ENCODE data around the gene RPL3.

DNA sequence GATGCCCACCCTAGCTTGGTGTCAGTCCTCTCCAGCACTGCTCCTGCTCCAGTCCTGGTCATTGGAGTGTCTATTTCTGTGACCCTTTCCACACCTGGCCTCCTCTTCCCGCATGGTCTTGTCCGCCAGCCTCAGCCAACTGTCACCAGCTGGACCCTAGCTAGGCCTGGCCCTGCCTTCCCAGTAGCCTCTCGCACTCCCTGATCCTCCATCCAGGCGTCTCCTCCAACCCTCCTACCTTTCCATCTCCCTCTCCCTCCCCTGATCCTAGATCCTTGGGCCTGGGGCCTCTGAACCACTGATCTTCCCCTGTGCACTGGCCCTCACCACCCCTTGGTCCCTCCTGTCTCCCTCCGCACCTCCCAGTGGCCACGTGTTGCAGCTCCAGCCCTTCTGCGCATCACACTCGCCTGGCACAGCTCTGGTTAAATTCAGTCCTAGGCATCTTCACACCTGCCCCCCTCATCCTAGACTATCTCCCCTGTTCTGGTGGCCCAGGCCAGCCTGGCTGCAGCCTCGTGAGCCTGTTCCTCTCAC, 40.3 kb upstream of the RPL3 start:
- TF ChIP-seq, protein P1, sequence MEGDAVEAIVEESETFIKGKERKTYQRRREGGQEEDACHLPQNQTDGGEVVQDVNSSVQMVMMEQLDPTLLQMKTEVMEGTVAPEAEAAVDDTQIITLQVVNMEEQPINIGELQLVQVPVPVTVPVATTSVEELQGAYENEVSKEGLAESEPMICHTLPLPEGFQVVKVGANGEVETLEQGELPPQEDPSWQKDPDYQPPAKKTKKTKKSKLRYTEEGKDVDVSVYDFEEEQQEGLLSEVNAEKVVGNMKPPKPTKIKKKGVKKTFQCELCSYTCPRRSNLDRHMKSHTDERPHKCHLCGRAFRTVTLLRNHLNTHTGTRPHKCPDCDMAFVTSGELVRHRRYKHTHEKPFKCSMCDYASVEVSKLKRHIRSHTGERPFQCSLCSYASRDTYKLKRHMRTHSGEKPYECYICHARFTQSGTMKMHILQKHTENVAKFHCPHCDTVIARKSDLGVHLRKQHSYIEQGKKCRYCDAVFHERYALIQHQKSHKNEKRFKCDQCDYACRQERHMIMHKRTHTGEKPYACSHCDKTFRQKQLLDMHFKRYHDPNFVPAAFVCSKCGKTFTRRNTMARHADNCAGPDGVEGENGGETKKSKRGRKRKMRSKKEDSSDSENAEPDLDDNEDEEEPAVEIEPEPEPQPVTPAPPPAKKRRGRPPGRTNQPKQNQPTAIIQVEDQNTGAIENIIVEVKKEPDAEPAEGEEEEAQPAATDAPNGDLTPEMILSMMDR (IDR thresholded peaks at IDR 0.05; ENCODE audit: low read length), result no peak
- TF ChIP-seq EZH2 (IDR thresholded peaks at IDR 0.05; ENCODE audit: borderline replicate concordance, low read length), result no peak

All from OCI-LY1 (cell line).